Measurements from ENCODE around the gene NPAS2.

NPAS2 gene

GRCh38 chr2:100887713-100888495 lies 68.0 kb downstream of the NPAS2 start:
- no peak for DNase-seq

GRCh38 chr2:100888601-100889000 lies 68.7 kb downstream of the NPAS2 start:
- DNase-seq = no peak

- no peak for DNase-seq
Observed at GRCh38 chr2:100889286-100889685, 69.3 kb downstream of the NPAS2 start.

DNA sequence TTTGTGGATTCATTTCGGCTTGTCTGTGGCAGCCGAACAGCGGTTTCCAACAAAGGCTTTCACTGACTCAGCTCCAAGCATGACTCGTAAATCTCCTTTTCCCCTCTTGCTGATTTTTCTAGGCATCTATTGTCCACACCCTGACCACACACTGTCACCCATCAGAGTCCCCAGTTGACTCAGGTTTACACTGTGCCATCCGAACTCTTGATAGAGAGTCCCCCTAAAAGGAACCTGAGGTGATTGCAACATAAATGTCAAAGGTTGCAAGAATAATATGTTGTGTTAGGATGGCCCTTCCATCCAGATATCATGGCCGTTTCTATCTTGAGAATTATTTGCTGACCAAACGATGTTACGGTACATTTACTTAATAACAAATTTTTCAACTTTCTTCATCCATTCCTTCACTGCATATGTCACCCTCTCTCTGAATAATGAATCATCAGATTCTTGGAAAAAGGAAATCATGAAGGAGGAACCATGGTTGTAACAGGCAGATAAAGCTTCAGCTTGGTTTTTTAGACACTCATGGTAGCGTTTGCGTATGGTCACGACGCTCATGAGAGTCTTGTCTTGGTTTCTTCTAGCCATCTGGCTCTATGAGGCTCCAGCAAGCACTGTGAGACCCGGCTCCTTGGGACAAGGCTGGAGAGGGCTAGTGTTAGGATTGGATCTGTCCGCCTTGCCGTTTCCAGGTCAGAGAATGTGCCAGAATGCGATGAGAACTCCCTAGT lies 72.1 kb downstream of the NPAS2 start:
- DNase-seq = no peak

DNA sequence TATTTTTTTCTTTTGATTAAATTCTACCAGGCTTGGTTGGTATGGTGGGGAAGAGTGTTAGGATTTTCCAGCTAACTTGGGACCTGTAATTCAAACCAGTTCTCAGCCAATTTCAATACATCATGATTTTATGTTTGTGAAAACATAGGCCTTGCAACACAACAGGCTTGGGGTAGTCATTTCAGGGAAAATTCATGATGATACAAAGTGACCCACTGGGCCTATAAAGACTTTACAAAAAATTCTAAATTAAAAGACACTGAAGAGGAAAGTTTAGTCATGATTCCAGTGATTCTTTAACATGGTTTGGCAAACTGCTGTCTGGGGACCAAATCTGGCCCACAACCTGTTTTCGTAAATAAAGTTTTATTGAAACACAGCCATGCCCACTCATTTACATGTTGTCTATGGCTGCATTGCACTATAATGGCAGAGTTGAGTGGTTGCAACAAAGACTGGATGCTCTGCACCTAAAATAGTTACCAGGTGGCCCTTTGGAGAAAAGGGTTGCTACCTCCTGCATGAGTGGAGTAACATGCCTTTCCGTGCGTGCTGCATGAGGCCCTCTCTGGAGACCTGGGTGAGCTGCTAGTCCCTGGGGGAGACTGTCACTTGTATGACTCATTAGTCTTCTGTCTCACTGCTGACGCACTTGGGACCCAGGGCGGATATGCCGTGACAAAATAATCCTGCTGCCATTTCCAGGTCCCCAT lies 73.6 kb downstream of the NPAS2 start:
- DNase-seq = no peak

DNA sequence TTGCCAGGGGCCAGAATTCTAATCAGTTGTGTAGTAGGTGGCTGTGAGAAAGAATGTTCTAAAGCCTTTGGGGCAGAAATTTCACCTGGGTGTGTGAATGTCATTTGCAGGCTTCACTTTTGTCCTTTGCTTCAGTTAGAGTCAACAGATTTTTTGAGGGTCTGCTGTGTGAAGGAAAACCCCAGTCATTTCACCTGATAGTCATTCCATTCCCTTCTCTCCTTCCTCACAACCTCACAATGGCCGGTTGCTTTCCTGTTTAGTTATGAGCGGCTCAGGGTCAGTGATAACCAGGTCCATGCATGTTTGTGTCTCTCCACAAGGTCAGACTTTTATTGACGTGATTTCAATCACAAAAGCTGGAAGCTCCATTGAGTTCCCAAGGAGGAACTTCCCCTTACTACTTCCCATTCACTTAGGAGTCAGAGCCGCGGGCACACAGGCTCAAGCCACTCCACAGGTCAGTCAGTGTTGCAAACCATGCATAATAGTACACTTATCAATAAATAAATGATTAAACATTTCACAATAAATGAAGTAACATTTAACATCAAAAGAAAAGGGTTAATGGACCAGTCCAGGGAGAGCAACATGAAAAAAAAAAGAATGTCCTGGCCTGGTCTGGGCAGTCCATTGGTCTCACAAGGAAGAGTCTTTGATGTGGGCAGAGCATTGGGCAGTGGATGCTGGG lies 74.3 kb downstream of the NPAS2 start:
- no peak for DNase-seq

DNA sequence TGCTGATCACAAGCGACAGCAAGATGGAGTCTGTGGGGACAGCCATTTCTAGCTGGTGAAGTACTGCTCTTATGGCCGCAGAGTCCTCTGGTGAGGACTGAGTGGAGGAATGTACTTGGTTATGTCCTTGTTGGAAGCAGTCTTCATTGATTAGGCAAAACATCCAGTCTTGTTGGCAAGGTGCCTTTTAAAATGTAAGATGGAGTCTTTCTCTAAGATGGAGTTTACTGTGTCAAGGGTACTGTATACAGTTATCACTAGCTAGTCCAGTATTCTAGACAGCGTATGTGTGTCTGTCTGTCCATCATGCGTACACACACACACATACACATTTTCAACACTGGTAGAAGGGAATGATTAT lies 74.8 kb downstream of the NPAS2 start:
- no peak for DNase-seq

- DNase-seq = no peak
Observed at GRCh38 chr2:100895402-100895801, 75.5 kb downstream of the NPAS2 start.

GRCh38 chr2:100895934-100896685 lies 76.2 kb downstream of the NPAS2 start:
- DNase-seq = no peak

- DNase-seq = no peak
Observed at GRCh38 chr2:100898035-100898665, 78.2 kb downstream of the NPAS2 start.

- no peak for DNase-seq
Observed at GRCh38 chr2:100900156-100900795, 80.3 kb downstream of the NPAS2 start.

DNA sequence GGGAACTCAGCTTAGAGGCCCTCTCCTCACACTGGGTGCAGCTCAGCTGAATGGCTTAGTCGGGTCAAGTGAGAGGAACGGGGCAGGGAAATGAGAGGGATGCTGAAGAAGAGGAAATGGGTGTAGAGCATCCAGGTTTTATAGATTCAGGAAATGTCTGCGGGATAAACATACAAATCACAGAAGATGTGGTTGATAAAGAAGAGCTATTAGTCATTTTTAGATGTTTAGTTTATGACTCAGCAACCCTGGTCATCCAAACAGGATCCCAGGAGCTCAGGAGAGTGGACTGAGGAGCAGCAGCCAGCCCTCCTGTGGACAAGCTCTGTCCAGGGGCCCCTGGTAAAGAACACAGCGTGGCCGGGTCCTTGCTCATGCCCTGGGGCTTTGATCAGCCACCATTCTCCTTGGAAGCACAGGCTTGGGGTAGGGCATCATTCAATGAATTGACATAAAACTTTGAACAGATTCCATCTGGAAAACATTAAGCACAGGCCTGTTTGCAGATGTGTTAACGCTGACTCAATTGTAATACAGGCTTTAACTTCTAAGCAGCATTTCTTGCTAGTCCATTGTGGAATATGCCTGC lies 83.0 kb downstream of the NPAS2 start:
- no peak for DNase-seq

DNA sequence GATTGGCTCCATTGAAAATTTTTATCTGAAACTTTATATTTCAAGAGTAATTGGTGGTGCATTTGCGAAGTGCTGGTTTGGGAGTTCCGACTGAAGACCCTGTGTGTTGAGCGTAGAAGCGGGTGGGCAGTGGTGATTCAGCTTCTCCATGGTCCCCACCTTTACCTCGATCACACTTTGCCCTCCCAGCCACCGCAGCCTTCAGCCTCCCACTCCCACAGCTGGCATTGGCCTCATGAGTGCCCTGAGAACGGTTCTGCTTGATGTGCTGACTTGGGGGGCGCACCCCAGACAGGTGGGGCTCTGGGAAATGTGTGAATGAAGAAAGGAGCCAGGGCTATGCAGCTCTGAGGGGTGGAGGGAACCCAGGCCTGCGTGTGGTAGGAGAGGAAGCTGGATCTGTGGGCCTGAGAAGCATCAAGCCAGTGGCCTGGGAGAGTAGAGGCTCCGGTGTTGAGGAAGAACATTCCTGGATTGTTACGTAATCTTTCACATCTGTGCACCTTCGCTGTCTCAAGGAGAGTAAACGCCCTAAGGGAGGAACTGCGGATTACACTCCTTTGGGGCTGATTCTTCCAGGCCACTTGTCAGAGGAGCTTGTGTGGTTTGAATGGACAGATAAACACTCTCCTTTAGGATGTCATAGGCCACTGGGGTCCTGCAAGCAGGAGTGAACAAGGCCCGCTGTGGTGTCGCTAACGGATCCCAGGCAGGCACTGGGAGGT lies 83.8 kb downstream of the NPAS2 start:
- no peak for DNase-seq

DNA sequence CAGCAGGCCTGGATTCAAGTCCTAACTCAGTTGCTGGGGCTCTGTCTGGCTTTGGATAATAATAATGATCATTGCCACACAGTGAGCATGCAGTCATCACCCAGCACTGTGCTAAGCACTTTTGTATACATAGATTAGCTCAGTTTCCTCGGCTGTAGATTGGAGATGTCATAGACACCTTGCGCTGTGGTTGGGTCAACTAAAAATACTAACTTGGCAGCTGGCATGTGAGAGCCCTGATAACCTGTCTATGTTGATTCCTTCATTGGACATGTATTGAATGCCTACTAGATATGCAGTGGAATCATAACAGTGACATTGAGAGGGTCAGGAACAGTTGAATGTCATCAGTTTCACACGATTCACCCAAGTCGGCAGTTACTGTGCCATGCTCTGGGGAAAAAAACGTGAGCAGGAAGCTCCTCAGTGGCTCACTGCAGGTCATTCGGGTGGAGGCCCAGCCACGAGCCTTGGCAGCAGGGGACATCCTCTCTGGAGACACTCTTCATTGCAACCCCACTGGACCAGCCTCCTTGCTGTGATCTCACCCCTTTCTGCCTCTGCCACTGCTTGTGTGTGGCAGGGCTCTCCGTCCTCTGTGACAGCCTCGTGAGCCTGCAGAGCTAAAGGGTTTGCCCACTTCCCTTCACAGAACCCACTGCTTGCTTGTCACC lies 85.3 kb downstream of the NPAS2 start:
- no peak for DNase-seq

GRCh38 chr2:100906131-100906530 lies 86.2 kb downstream of the NPAS2 start:
- DNase-seq = no peak

DNA sequence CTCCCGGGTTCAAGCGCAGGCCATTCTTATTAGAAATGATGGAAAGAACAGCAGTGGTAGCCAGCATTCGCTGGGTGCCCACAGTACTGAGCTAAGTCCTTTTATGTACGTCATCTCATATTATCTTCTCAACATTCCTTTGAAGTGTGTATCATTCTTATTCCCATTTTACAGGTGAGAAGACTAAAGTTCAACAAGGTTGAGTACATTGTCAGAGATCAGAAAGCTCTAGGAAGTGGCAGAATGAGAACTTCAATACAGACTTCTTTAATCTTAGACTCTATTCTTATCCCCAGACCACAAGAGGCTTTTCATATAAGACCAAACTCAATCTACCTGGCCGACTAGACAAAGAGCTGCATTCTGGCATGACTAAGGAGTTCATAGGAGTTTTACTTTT lies 86.7 kb downstream of the NPAS2 start:
- DNase-seq = no peak

- DNase-seq = no peak
Observed at GRCh38 chr2:100907832-100908231, 87.9 kb downstream of the NPAS2 start.

DNA sequence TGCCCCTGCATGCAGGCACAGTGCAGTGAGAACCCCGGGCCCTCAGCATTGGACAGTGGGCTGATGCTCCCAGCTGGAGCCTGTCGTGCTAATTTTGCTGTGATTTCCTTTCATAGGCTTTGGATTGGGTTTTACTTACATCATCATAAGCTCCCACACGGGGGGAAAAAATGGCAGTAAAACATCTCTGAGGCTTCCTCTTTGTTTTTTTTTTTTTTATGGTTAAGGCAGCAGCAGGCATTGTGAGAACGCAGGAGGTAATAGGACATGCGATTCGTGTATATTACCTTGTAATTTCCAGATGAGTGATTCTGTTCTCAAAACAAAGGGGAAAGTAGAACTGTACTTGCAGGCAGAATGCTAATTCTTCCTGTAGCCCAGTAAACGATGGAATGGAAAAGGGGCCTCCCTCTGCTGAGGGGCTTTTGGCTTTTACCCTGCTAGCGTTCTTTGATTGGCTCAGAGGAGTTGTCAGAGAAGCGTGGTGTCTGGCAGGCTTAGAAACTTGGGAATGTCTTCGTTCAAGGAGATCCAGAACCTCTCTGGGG lies 89.7 kb downstream of the NPAS2 start:
- DNase-seq = no peak

GRCh38 chr2:100910111-100910510 lies 90.2 kb downstream of the NPAS2 start:
- DNase-seq = no peak

Measured in activated CD4-positive, alpha-beta T cell treated with anti-CD3 and anti-CD28 coated beads, Interleukin-2, amount 50 U/mL, for 4 hours (primary cell).